AG10803 (cell line): ENCODE measurements around the gene PRRC2A.

Source experiments
- DNase-seq: peaks from one replicate; pipeline ENCODE4 v3.0.0; 2010; ENCODE audit warnings: low read depth
- H3K4me3 ChIP-seq: 2 replicates; pipeline ENCODE4 v1.5.1; 2011; ENCODE audit warnings: mild to moderate bottlenecking, low read length, control low read depth
- CTCF ChIP-seq: conservative IDR thresholded peaks from 2 replicates; pipeline ENCODE4 v1.5.1; 2011; ENCODE audit warnings: mild to moderate bottlenecking, low read length, control low read depth, inconsistent platforms

PRRC2A gene

GRCh38 chr6:31655349-31656237, 35.1 kb downstream of the PRRC2A start, which contains the start of gene APOM:
TSS of gene APOM (plus strand) at chr6:31655894. CDS start at chr6:31655967, 73 bp downstream.
- no peak for DNase-seq
- H3K4me3 ChIP-seq = no peak within 1 kb of the TSS
- no peak for TF ChIP-seq CTCF

- H3K4me3 ChIP-seq = no peak overlapping the region
- no peak for DNase-seq
- TF ChIP-seq CTCF = no peak
Observed at GRCh38 chr6:31657406-31658157, 37.1 kb downstream of the PRRC2A start.

GRCh38 chr6:31658158-31658688, 37.7 kb downstream of the PRRC2A start:
- DNase-seq = no peak
- TF ChIP-seq CTCF = no peak
- no peak overlapping the region for H3K4me3 ChIP-seq

- no peak for TF ChIP-seq CTCF
- DNase-seq = no peak
- peak overlapping the region; percentile 92 for H3K4me3 ChIP-seq
Observed at GRCh38 chr6:31658983-31659648, 38.6 kb downstream of the PRRC2A start.

GRCh38 chr6:31659649-31660380, 39.3 kb downstream of the PRRC2A start:
- no peak for TF ChIP-seq CTCF
- DNase-seq = peak; percentile 25
- peak overlapping the region; percentile 92 for H3K4me3 ChIP-seq
